H1 (cell line): Measurements from ENCODE around the gene ZMYND15. TPM values are rescaled to one million over a fixed set of nuclear protein-coding genes. Genes with fewer than 3 reads are reported as not detected.
A peak's percentile ranks its signal among the peaks of the same experiment; 100 is the strongest.

Experiments used
- CTCF ChIA-PET: fragments of 300-600 bp; sonication (Branson Sonifier 250); formaldehyde crosslinking; loops from one replicate; lab custom pipeline; 2021; ENCODE audit not compliant: partially characterized antibody; lab: Charles Lee
- POLR2A ChIA-PET: fragments of 300-600 bp; sonication (Branson Sonifier 250); formaldehyde crosslinking; loops from one replicate; lab custom pipeline; 2021; ENCODE audit warnings: inconsistent platforms; ENCODE audit not compliant: partially characterized antibody; lab: Charles Lee
- DNase-seq, 2 experiments: peaks; one replicate each; pipeline versions ENCODE4 v3.0.0 to v3.0.0-alpha.2; 2010 to 2022; ENCODE audit warnings: low spot score in 2 of 2, low read depth in 1 of 2, mixed read lengths in 1 of 2
- FAIRE-seq: peaks from 2 replicates; lab custom pipeline; 2011; peaks lifted over from hg19 to GRCh38; lab: Jason Lieb, UNC
- H2AFZ ChIP-seq: 2 replicates; pipeline ENCODE4 v1.8.1; 2012; ENCODE audit warnings: low read length, inconsistent platforms
- H2AK5ac ChIP-seq: 2 replicates; pipeline ENCODE4 v1.6.1; 2013; ENCODE audit warnings: low read depth, low read length
- H2BK120ac ChIP-seq: replicated peaks from 2 replicates; pipeline ENCODE3; 2013; ENCODE audit warnings: low read depth, low read length, inconsistent platforms
- H2BK12ac ChIP-seq: 2 replicates; pipeline ENCODE4 v1.6.1; 2013; ENCODE audit warnings: low read depth, low read length
- H2BK15ac ChIP-seq: 2 replicates; pipeline ENCODE4 v1.6.1; 2013; ENCODE audit warnings: low read length
- H2BK20ac ChIP-seq: 2 replicates; pipeline ENCODE4 v1.6.1; 2013; ENCODE audit warnings: low read length
- H2BK5ac ChIP-seq: 2 replicates; pipeline ENCODE4 v1.6.1; 2013; ENCODE audit warnings: low read depth, low read length
- H3K14ac ChIP-seq: 2 replicates; pipeline ENCODE4 v1.6.1; 2013; ENCODE audit warnings: inconsistent platforms; ENCODE audit not compliant: insufficient read length
- H3K18ac ChIP-seq: 2 replicates; pipeline ENCODE4 v1.6.1; 2013; ENCODE audit warnings: low read length; ENCODE audit errors: extremely low read depth
- H3K23ac ChIP-seq: 2 replicates; pipeline ENCODE4 v1.6.1; 2013; ENCODE audit warnings: inconsistent platforms; ENCODE audit not compliant: insufficient read length
- H3K23me2 ChIP-seq: 2 replicates; pipeline ENCODE4 v1.6.1; 2013; ENCODE audit warnings: low read depth, low read length
- H3K27ac ChIP-seq: 2 replicates; pipeline ENCODE4 v1.6.1; 2011; ENCODE audit warnings: low read depth, low read length, inconsistent platforms
- H3K27me3 ChIP-seq, 4 experiments: replicated peaks in 1 of 4; 1 replicate in 1 of 4; 2 replicates in 3 of 4; pipeline versions ENCODE4 v1.6.1 to v1.8.1; 2011 to 2013; ENCODE audit warnings: low read length in 3 of 4, mild to moderate bottlenecking in 3 of 4, inconsistent platforms in 2 of 4, mixed read lengths in 2 of 4, moderate library complexity in 1 of 4; ENCODE audit not compliant: control insufficient read depth in 3 of 4, insufficient read depth in 3 of 4; ENCODE audit errors: extremely low read depth in 1 of 4
- H3K36me3 ChIP-seq, 4 experiments: 2 replicates each; pipeline versions ENCODE4 v1.6.1 to v1.8.1; 2011 to 2013; ENCODE audit warnings: mild to moderate bottlenecking in 4 of 4, low read length in 3 of 4, moderate library complexity in 2 of 4, control low read depth in 1 of 4, inconsistent platforms in 1 of 4; ENCODE audit not compliant: insufficient read depth in 4 of 4, control insufficient read depth in 2 of 4
- H3K4ac ChIP-seq: replicated peaks from 2 replicates; pipeline ENCODE3; 2013; ENCODE audit warnings: low read length, low read depth, mixed read lengths, inconsistent platforms; ENCODE audit not compliant: insufficient read length
- H3K4me1 ChIP-seq, 4 experiments: replicated peaks in 1 of 4; 1 replicate in 1 of 4; 2 replicates in 3 of 4; pipeline versions ENCODE4 v1.6.1 to v1.8.1; 2011 to 2013; ENCODE audit warnings: low read length in 3 of 4, inconsistent platforms in 2 of 4, mixed read lengths in 1 of 4; ENCODE audit not compliant: insufficient read depth in 4 of 4, control insufficient read depth in 3 of 4
- H3K4me2 ChIP-seq, 2 experiments: 2 replicates each; pipeline versions ENCODE4 v1.6.1 to v1.8.1; 2011 to 2013; ENCODE audit warnings: low read depth in 2 of 2, low read length in 2 of 2, control low read depth in 1 of 2, inconsistent platforms in 1 of 2, mild to moderate bottlenecking in 1 of 2; ENCODE audit not compliant: insufficient read depth in 1 of 2
- H3K4me3 ChIP-seq, 4 experiments: fragments of 200-600, 300-600 bp in 1 of 4; sonication (generic), shearing (Covaris generic), sonication (Bioruptor Twin) in 1 of 4; 2 replicates each; pipeline versions ENCODE4 v1.5.1 to v1.8.1; 2011 to 2016; ENCODE audit warnings: low read length in 4 of 4, low read depth in 3 of 4, control low read depth in 2 of 4, inconsistent platforms in 2 of 4, mild to moderate bottlenecking in 2 of 4, mixed read lengths in 1 of 4, moderate library complexity in 1 of 4; ENCODE audit not compliant: insufficient read depth in 2 of 4; ENCODE audit errors: extremely low read depth in 1 of 4
- H3K56ac ChIP-seq: replicated peaks from 2 replicates; pipeline ENCODE3; 2013; ENCODE audit warnings: low read depth, mild to moderate bottlenecking, mixed read lengths, low read length, inconsistent platforms; ENCODE audit not compliant: insufficient read length
- H3K79me1 ChIP-seq: 2 replicates; pipeline ENCODE4 v1.6.1; 2013; ENCODE audit warnings: low read depth, low read length, control low read depth
- H3K79me2 ChIP-seq, 2 experiments: 2 replicates each; pipeline versions ENCODE4 v1.6.1 to v1.8.1; 2012 to 2013; ENCODE audit warnings: low read length in 2 of 2, mild to moderate bottlenecking in 2 of 2, inconsistent platforms in 1 of 2; ENCODE audit not compliant: insufficient read depth in 2 of 2, control insufficient read depth in 1 of 2
- H3K9ac ChIP-seq, 4 experiments: replicated peaks in 1 of 4; 1 replicate in 1 of 4; 2 replicates in 3 of 4; pipeline versions ENCODE4 v1.6.1 to v1.8.1; 2011 to 2013; ENCODE audit warnings: low read depth in 3 of 4, low read length in 3 of 4, control low read depth in 2 of 4, mild to moderate bottlenecking in 2 of 4, moderate library complexity in 2 of 4, inconsistent platforms in 1 of 4; ENCODE audit errors: extremely low read depth in 1 of 4
- H3K9me3 ChIP-seq, 2 experiments: 2 replicates each; pipeline versions ENCODE4 v1.6.1 to v1.8.1; 2012 to 2013; ENCODE audit warnings: mild to moderate bottlenecking in 2 of 2, moderate library complexity in 2 of 2, control low read depth in 1 of 2, inconsistent platforms in 1 of 2, low read depth in 1 of 2, low read length in 1 of 2, mixed read lengths in 1 of 2; ENCODE audit not compliant: insufficient read depth in 2 of 2
- H4K20me1 ChIP-seq, 2 experiments: replicated peaks in 1 of 2; 2 replicates each; pipeline versions ENCODE3 to v1.8.1; 2011 to 2013; ENCODE audit warnings: inconsistent platforms in 2 of 2, low read length in 2 of 2, mild to moderate bottlenecking in 1 of 2; ENCODE audit not compliant: insufficient read depth in 2 of 2, control insufficient read depth in 1 of 2
- H4K5ac ChIP-seq: 2 replicates; pipeline ENCODE4 v1.6.1; 2013; ENCODE audit warnings: low read length, low read depth, mixed read lengths, inconsistent platforms; ENCODE audit not compliant: insufficient read length
- H4K8ac ChIP-seq: 2 replicates; pipeline ENCODE4 v1.8.0; 2013; ENCODE audit warnings: mild to moderate bottlenecking, moderate library complexity, low read length, inconsistent platforms; ENCODE audit not compliant: insufficient read depth; ENCODE audit errors: extremely low read depth
- H4K91ac ChIP-seq: replicated peaks from 2 replicates; pipeline ENCODE3; 2013; ENCODE audit warnings: low read length, mixed read lengths, inconsistent platforms; ENCODE audit not compliant: insufficient read length
- RFX5 ChIP-seq: IDR thresholded peaks from 2 replicates; pipeline ENCODE4 v1.6.1; 2011; ENCODE audit warnings: low read depth, low read length, improper control_type of control experiment, borderline replicate concordance
- WGBS, 2 experiments: shearing (Covaris generic) in 1 of 2; methylation state at CpG; one replicate each; pipeline versions ENCODE4 v1.1.6 to v1.1.7; 2013 to 2015; ENCODE audit warnings: low lambda C conversion rate in 2 of 2, mixed read lengths in 2 of 2, inconsistent platforms in 1 of 2, low coverage in 1 of 2, missing lambda C conversion rate in 1 of 2; ENCODE audit not compliant: insufficient replicate concordance in 2 of 2, insufficient coverage in 1 of 2, insufficient read length in 1 of 2; ENCODE audit errors: extremely low coverage in 1 of 2, missing lambda C conversion rate in 1 of 2; 5-methylcytosine and 5-hydroxymethylcytosine counted together
- polyA plus RNA-seq, 7 experiments: library from polyadenylated mRNA; depleted of rRNA in 3 of 7; stranded (reverse) in 5 of 7; unstranded in 2 of 7; fragments of >200 nt in 5 of 7; fragments of 200-250 nt in 2 of 7; gene quantifications; 1 replicate in 5 of 7; 2 replicates in 1 of 7; 4 replicates in 1 of 7; pipeline versions ENCODE4 v1.2.1 to v1.2.3, GENCODE V29; 2011 to 2013; ENCODE audit warnings: missing spikeins in 2 of 7, mixed read lengths in 2 of 7
- total RNA-seq: library from RNA; stranded (reverse); fragmentation: NEBNext Ultra II Directional; extraction: Animal tissue kit (Norgen Biotek cat#: 25700); gene quantifications from 2 replicates; pipeline ENCODE4 v1.2.1, GENCODE V29; 2021

ZMYND15 gene
- total and polyA plus RNA-seq, 2 of the 8 experiments (the other 6 are each of a cell fraction or from before 2014, with no cell fraction given): 0.53 to 0.58 TPM

GRCh38 chr17:4788159-4788806 lies 48.6 kb downstream of the ZMYND15 start:
- H4K8ac ChIP-seq: no peak overlapping the region
- peak overlapping the region; percentile 70 to 98 for H3K4me2 ChIP-seq
- peaks cover 3 to 30% (median 17%) of the 10 kb centered on the region in 4 experiments for H3K27me3 ChIP-seq
- peak overlapping the region; percentile 46 to 74 (median 66); a peak in 6 of 8 replicates for H3K4me3 ChIP-seq
- H2BK5ac ChIP-seq: no peak overlapping the region
- ChIA-PET POLR2A (interaction anchor here (0.8 to 3.1 kb wide), 8 partner anchors 18 to 152 kb away, joined by 3 to 15 read pairs (median 4); partner anchors contain the start of genes PLD2, RNF167 and SLC25A11), CTCF (interaction anchor here (0.6 to 4.8 kb wide), 18 partner anchors 10 to 146 kb away, joined by 3 to 27 read pairs (median 3); partner anchors contain the start of gene TM4SF5)
- H3K4ac ChIP-seq: no peak overlapping the region
- no peaks in the 10 kb centered on the region for H3K9me3 ChIP-seq
- H3K56ac ChIP-seq: no peak overlapping the region
- H3K14ac ChIP-seq: no peak overlapping the region
- H2BK20ac ChIP-seq: no peak overlapping the region
- H3K27ac ChIP-seq: no peak overlapping the region
- H2AFZ ChIP-seq: no peak overlapping the region
- H2BK12ac ChIP-seq: no peak overlapping the region
- H3K36me3 ChIP-seq: no peaks in the 10 kb centered on the region
- H2AK5ac ChIP-seq: no peak overlapping the region
- H3K23me2 ChIP-seq: peaks cover 17% of the 10 kb centered on the region
- no peak overlapping the region for H3K9ac ChIP-seq
- no peak for DNase-seq
- peaks cover 0 to 2% of the 10 kb centered on the region in 2 experiments for H4K20me1 ChIP-seq
- no peak for FAIRE-seq
- H4K91ac ChIP-seq: peak overlapping the region; percentile 61
- peaks cover 0 to 15% (median 8%) of the 10 kb centered on the region in 4 experiments; a peak in 5 of 7 replicates for H3K4me1 ChIP-seq
- no peak overlapping the region for H4K5ac ChIP-seq
- WGBS, 2 experiments: 93% methylated on average over 14 of the region's 14 CpGs; no CpG with 5 or more reads in 1 of the 2 experiments
- H3K18ac ChIP-seq: no peak overlapping the region
- H2BK15ac ChIP-seq: no peak overlapping the region
- H3K79me2 ChIP-seq: no peaks in the 10 kb centered on the region
- no peak overlapping the region for H2BK120ac ChIP-seq
- no peaks in the 10 kb centered on the region for H3K79me1 ChIP-seq
- no peak overlapping the region for H3K23ac ChIP-seq
- TF ChIP-seq RFX5: no peak
